Measurements from ENCODE around the gene ABCG1.

ABCG1 gene

DNA sequence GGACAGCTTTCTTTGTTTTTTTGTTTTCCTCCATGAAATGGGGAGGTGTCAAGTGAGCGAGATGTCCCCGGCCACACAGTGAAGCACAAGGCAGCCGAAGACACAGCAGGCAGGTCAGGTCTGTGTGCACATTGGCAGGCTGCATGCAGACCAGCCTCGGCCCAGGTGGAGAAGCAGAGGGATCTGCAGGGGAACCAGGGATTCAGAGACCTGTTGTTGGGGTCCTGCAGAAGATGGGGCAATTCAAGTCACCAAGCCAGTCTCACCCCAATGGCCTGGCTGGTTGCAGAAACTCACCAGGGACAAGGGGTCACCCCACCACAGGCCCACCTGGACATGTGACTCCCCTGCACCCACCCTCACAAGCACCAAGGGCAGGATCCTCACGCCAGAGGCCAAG, 4.0 kb upstream of the ABCG1 start:
- DNase-seq (ENCODE audit: low spot score), result no peak

DNA sequence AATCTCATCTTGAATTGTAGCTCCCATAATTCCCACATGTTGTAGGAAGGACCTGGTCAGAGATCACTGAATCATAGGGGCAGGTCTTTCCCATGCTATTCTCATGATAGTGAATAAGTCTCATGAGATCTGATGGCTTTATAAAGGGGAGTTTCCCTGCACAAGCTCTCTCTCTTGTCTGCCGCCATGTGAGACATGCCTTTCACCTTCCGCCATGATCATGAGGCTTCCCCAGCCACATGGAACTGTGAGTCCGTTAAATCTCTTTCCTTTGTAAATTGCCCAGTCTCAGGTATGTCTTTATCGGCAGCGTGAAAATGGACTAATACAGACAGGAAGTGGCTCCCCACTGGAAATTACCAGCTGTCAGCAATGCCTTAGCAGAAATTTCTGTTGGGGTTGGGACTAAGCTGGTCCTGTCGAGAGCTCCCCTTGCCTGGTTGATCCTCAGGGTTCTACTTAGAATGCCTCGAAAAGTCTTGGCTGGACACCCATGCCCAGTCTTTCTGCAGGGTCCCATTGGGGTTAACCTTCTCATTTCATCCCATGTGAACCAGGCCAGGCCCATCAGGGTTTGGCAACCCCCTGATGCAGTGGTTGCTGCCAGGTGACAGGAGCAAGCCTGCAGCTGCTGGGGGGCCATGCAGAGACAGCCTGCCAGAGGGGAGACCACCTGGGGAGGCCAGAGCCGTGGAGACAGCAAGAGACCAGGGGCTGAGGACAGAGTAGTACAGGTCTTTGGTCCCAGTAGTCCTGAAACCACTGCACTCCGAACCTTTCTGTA, 2.8 kb upstream of the ABCG1 start:
- no peak for DNase-seq (ENCODE audit: low spot score)

DNA sequence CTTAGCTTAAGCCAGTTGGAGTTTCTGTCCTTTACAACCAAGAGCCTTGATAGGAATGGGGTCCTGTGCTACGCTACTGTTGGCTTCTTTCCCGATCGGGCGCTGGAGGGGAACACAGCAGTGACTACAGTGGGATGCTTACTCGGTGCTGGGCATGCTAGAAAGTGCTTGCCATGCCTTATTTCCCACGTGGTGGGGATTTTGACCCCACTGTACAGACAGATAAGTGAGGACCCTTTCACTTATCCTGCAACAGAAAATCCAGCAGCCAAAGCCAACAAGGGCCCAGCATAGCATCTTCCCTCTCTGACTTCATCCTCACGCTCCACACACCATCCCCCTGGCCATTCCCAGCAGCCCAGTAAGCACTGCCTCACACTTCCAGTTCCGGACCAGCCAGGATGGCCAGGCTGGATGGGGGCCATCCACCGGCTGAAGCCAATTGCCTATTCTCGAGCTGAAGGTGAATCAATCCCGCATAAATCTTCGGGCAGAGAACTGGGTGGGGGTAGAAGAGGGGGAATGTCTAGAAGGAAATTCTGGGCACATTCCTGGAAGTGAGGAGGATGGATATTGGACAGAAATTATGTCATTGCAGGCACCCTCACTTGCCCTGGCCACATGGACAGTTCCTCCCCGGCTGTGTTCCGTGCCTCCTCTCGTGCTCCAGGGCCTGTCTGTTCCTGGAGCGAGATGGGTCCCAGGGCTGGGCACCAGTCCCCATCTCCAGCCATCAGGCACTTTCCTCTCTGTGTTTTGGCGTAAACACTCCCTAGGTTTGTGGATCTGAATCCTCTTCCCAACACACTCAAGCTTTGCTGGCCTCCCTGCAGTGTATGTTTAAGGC, 2.0 kb upstream of the ABCG1 start:
- no peak for DNase-seq (ENCODE audit: low spot score)

DNA sequence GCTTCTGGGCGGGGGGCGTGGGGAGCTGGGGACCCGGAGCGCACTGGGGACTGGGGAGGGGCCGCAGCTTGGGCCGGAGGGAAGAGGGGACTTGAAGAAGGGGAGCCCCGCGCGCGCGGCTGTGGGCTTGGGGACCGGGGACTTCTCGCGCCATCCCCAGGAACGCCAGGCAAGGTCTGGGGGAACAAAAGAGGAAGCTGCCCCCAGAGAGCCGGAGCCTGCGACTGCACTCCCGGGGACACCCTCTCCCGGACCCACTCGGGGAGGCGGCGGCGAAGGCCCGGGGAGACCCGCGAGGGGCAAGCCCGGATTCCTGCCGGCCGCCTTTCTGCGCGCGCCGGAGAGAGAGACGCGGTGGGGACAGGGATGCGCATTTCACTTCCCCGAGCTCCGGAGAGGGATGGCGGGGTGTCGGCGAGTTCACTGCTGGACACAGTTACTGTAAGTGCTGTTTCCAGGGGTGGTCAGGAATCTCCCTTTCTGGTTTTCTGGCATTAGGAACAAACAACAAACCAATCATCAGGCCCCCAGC, 732 bp downstream of the ABCG1 start:
- DNase-seq (ENCODE audit: low spot score), result no peak

DNA sequence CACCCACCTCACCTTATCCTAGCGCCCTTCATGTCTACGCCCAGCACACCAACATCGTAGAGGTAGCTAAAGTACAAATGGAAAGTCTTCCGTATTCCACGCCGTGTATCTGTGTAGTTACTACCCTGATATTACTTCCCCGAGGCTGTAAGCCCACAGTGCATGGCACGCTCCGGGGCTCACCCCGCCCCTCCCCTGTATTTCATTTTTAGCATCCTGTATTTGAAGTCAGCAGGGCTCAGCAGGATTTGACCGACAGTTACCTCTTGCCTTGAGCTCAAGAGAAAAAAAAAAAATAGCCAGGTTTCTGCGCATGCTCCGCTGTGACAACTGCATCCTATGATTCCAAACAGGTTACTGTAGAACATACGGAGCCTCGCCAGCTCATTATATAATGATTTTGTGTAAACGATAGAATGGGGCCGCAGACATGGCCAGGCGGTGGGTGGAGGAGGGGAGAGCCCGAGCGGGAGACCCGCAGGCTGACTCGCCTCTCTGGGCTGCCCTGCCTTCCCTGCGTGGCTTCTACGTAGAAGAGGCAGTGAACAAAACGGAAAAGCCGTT, 1.3 kb downstream of the ABCG1 start:
- DNase-seq (ENCODE audit: low spot score), result peak; percentile 75

DNA sequence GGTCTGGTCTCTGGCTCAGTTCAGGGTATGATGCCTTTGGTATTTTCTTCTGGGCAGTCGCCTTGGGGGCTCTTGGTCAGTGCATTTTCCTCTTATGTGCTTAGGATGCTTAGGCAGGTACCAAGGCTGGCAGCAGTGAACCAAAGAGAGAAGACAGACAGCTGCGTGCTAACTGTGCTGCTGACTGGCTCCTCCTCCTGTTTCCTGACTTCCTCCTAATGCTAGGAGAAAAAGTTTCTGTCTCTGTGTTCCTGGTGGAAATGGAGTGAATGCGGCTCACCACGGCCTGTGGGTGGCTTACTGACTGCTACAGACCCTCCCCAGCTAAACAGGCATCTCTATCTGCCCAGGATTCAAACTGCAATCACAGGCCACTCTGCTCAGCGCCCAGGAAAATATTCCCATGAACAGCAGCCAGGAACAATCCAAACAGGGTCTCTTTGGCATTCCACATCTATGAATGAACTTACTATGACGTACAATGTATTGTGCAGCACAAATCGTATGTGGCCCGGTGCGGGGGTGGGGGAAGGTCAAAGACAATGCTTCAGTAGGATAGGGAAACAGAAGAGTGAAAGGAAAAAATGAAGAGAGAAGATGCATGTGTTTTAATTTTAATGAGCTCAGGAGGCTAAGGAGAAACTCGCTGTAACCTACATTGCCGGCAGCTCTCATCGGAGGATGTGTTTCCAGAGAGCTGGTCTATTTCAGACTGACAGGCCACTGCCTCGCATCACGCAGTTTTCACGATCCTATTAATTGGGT, 2.8 kb downstream of the ABCG1 start:
- peak; percentile 79 for DNase-seq (ENCODE audit: low spot score)

DNA sequence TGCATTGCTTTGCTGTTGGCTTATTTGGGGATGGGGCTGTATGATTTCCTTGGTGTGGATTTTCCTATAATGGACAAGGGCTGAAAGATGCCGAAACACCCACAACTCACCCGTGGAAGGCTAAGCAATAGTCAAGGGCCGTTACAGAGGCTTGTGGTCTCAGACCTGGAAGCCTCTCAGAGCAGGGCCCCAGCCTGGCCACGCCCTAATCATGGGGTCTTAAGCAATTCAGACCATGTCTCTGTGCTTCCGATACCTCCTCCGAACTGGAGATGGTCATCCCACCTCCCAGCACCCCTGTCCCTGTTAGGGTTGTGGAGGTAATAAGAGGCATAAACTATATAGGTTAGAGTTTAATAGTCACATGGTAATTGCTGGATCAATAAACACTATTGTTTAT, 3.4 kb downstream of the ABCG1 start:
- DNase-seq (ENCODE audit: low spot score), result no peak

DNA sequence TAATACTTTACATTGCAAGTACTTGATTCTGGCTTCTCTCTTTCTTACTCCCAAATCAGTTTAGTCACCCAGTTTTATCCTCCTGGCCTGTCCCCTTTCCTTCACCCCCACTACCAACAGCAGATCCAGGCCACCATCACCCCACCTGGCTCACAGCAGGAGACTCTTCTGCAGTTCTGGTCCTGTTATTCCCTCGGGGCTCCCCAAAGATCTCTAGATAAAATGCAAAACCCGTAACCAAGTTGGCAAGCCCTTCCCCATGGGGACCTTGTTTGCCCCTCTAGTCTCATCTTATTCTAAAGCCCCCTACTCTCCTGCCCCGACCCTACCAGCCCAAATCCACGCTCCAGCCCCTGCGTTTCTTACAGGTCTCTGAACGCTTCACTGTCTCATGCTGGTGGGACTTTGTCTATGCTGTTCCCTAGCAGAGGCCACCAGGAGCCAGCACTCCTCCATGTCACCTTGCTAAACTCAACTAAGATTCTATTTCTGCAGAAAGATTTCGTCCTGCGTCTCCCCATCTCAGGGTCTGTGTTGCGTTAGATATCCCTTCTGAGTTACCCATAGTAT, 4.0 kb downstream of the ABCG1 start:
- no peak for DNase-seq (ENCODE audit: low spot score)

DNA sequence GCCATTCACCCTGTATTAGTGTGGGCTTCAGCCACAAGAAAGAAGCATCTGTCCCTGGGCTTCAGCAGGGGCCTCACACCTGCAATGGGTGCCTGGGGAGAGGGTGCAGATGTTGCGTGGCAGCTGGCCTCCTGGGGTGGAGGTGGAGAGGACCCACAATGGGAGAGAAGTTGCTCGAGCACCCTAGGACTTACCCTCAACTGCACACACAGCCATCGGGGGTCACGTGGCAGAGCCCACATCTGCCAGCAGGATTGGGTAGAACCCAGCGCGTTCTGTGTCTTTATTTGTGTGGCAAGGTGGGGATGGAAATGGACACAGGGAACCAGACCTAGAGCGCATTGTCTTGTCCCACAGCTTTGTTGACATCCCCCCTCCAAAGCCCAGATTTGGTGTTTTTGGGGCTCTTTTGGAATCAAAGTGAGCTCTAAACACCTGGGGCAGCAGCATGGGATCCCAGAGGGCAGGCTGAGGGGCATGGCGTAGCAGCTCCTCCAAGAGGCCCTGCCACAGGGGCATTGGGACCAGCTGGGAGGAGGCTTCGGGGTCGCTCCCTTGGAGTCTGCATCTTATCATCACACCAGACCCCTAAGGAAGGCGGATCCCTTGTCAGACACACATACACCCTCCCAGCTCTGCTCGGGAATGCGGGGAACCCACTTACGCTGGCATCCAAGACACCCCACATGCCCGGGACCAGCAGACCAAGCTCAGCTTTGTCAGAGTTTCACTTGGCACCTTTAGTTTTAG, 5.1 kb downstream of the ABCG1 start:
- no peak for DNase-seq (ENCODE audit: low spot score)

DNA sequence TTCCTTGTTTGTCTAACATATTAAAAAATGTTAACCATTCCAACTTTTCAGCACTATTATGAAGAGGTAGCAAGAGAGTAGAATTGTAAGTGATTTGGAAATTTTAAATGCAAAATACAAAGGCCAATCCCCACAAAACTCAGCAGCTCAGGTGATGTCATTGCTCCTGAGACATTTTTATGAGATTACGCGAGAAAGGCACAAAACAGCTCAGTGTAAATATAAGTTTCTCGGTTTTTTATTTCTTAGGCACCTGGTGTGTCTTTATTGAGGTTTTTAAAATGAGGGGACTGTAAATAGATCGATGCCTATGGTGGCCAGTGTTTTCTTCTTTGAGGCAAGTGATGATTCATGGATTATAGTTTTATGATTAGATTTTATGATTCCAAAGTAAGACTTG, 6.1 kb downstream of the ABCG1 start:
- DNase-seq (ENCODE audit: low spot score), result no peak

DNA sequence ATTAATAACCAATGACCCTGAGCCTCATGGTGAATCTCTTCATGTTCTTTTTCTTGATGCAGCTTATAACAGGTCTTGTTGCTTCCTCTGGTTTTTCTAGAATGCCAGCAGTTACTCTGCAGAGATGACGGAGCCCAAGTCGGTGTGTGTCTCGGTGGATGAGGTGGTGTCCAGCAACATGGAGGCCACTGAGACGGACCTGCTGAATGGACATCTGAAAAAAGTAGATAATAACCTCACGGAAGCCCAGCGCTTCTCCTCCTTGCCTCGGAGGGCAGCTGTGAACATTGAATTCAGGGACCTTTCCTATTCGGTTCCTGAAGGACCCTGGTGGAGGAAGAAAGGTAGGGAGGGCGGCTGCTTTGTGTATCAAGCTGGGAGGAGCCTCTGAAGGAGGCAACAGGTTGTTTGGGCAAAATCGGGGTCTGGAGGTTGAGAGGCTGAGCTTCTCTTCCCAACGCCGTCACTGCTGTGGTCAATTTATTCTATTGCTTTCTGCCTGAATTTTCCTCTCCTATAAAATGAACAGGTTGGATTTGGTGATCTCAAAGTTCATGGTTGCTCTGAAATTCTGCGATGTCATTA, 6.7 kb downstream of the ABCG1 start:
- no peak for DNase-seq (ENCODE audit: low spot score)

DNA sequence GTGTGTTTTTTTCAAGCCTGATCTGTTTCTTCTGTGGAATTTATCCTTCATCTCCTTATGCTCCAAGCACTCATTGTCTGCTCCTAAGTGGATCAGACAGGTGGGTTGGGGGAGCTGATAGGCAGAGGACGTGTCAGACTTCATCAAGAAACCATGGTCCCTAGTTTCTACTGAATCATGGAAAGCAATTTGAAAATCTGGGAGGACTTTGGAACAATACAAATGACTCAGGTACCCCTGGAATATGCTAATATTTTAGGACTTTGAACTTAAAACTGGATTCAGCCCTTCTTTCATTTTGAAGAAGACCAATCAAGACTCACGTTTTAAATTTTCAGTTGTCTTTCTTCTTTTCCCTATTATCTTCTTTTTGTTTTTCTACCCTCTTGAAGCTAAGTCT, 7.7 kb downstream of the ABCG1 start:
- no peak for DNase-seq (ENCODE audit: low spot score)

DNA sequence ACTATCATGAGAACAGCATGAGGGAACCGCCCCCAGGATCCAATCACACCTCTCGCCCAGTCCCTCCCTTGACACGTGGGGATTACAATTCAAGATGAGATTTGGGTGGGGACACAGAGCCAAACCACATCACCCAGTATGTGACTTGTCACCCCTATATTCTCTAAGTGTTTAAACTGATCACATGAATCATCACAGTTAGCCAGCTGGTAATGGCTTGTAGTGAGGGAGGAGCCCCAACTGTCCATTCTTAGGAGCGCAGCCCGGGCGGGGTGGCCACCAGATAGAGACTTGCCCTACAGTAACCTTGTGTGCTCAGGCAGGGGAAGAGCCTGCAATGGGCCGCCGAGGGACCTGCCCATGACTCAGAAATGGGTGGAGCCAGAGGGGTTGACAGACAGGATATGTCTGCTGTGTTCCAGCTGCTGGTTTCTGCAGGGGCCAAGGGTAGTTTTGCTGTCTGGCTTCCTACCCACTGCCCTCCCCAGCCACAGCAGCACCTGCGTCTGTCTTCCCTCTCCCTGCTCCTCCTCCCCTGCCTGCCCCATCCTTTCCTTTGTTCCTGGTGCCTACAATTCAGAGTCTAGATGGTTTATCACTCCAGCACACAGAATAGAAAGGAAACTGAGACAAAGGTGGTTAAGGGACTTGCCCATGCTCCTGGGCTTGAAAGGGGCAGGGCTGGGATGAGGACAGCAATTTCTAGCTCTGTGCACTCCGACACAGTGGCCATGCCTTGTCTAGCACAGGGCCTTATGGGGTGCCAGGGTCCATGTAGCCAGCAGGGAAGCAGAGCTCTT, 9.2 kb downstream of the ABCG1 start:
- peak; percentile 88 for DNase-seq (ENCODE audit: low spot score)

DNA sequence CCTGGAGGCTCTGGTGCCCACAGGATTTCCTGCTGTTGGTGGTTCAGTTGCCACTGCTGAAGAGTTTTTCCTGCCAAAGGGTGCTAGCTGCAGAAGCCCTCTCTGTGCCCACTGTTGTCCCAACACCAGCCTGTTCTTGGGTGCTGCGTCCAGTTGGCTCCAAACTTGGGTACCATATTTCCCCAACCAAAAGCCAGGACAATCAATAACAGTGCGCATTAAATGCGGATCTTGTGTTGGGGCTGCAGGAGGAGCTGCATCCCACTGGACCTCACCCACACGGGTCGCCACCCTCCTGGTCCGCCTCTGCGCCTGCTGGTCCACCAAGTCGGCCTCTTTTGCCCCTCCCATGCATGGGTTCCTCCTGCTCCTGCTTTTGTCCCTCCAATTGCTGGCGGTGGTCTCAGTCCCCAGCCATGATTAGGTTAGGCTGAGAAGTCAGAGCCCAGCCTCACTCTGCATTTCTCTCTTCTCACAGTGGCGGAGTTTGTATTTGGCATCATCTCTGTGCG, 9.8 kb downstream of the ABCG1 start:
- DNase-seq (ENCODE audit: low spot score), result no peak

DNA sequence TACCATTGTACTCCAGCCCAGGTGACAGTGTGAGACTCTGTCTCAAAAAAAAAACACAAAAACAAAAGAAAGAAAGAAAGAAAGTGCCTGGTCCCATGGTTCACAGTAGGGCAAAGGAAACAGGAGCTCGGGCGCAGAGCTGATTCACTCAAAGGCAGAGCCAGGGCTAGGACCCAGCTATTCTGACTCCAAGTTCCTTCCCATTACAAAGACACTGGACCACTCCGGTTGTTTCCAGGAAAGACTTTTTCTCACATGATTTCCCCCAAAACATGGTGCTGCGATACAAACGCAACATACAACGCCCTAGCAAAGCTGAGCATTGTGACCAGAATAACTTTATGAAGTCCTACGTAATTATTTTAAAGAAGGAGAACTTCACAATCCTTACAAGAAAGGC, 10.7 kb downstream of the ABCG1 start:
- no peak for DNase-seq (ENCODE audit: low spot score)

DNA sequence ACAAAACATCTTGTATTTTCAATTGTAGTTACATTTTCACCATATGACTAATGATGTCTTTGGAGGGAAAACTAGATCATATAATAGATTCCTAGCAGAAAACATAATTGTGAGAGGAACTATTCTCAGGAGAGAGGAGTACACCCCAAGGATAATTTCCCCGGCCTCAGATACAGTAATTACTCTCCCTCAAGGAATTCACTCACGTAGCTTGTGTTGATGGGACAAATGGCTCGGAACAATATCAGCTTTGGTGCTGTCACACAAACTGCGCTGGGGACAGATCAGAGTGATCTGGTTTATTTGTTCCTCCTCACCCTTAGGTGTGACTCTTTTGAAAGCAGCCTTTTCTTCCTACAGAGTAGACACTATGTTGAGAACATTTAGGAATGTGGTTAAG, 11.2 kb downstream of the ABCG1 start:
- DNase-seq (ENCODE audit: low spot score), result no peak

DNA sequence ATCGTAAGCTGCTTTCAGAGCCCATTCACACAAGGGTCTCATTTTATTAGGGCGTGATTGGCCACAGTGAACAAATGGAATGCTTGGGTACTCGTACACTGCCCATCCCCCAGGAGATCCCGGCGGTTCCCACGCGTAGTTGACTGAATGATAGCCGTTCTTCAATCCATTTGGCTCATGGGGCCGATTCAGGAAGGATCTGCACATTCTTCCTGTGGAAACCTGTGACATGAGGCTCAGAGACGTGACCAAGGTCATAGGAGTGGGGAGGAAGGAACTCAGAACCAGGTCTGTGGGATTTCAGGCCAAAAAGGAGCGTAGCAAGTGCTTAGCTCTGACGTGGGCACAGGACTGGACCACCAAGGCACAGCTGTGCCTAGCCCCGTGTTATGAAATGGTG, 11.7 kb downstream of the ABCG1 start:
- DNase-seq (ENCODE audit: low spot score), result no peak

DNA sequence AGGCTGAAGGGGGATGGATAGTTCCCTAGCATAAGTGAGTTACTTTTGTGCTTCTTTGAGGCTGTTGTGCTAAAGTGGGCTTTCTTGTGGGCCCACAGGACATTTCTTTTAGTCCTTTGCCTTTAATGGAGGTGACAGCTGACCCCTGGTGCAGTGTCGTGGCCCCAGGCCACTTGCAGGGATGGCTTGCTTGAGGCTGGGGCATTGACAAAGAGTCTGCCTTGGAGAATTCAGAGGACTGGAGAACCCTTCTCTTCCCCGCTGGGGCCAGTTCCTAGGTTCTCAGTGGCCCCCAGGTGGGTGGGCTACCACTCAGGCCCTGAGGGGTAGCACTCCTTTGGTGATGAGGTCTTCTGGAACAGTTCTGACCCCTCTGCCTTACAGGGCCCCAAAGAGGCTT, 12.8 kb downstream of the ABCG1 start:
- DNase-seq (ENCODE audit: low spot score), result no peak

DNA sequence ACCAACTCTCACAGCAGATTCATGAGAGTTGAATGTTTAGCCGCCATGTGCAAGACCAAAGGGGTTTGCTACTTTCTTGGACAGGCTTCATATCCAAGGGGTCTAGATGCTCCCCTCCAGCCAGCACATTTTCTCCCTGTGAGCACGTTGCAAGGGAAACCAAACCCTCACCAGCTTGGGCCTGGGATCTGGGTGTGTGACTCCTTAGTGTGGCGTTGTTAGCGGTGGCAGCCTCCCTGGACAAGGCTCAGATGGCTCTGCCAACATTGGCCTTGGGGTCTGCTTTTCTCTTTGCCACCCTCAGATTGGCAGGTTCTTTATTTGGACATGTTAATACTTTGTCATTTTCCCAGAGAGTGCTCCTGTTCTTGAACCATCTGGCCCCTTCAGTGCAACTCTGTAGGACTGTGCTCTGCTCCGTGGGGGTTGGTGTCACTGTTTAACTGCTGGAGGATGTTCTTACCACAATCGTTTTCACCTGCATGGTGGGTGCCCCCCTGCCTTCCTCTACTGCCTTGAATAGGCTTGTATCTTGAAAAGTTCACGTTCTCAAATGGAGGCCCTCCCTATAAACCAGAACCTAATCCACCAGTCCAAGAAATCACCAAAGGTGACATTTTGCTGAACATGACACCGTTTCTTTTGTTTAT, 13.4 kb downstream of the ABCG1 start:
- DNase-seq (ENCODE audit: low spot score), result no peak
